GM21381 (cell line): ENCODE measurements around the gene JAKMIP2.
"Not testable (repeated sequence)": the region's sequence is repeated elsewhere in the genome, so short reads cannot be mapped to it uniquely, and the experiment has no call there.

Experiments used
- ATAC-seq: cut with Tn5 transposase; IDR thresholded peaks from one replicate; pipeline ENCODE4 v1.9.1; 2021; ENCODE audit warnings: mild to moderate bottlenecking, moderate library complexity; ENCODE audit not compliant: unreplicated experiment

The JAKMIP2 gene

DNA sequence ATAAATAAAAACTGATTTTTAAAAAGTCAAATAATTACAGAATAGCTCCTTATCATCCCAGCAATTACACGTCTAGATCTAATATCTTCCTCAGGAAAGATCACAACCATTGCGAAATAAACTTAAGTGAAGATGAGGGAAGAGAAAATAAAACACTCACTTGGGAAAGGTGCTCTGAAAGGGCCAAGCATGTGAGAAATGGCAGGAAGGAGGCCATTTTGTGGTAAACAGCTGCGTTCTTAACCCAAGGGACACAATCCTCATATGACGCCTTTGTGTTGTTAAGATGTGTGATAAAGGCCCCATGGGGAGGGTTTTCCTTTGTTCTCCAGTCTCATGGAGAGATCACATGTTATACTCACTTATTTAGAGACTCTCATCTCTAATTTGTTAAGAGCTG, 32.5 kb downstream of the JAKMIP2 start:
- no peak for ATAC-seq

DNA sequence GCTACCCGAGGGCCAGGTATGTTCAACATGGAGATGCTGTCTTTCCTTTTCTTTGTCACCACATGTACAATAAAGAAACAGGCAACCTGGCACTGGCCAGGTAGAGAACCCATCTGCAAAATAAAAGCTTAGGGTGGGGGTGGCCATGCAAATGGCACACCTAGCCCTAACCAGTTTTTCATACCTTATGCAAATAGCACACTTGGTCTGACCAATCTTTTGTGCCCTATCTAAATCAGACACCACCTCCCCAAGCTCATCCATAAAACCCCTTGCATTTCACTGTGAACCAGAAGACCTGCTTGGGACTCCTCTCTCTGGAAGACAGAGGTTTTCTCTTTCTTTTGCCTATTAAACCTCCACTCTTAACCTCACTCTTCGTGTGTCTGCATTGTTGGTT, 33.9 kb downstream of the JAKMIP2 start:
- ATAC-seq = no peak

DNA sequence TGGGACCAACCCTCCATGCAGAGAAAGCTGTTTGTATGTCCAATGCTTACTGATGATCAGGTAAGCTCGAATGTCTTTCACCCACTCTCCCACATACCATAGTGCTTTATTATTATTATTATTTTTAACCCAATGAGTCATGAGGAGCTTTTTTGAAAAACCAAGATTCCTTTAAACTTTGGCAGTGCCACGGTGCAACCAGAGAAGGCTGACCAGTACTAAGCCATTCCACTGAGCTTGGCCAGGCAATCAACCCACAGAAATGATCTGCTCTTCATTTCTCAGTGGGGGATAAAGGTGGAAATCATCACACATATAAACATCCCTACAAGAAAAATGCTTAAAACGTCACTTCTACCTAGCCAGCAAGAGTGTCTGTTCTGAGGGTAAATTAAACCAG, 35.5 kb downstream of the JAKMIP2 start:
- ATAC-seq = no peak

DNA sequence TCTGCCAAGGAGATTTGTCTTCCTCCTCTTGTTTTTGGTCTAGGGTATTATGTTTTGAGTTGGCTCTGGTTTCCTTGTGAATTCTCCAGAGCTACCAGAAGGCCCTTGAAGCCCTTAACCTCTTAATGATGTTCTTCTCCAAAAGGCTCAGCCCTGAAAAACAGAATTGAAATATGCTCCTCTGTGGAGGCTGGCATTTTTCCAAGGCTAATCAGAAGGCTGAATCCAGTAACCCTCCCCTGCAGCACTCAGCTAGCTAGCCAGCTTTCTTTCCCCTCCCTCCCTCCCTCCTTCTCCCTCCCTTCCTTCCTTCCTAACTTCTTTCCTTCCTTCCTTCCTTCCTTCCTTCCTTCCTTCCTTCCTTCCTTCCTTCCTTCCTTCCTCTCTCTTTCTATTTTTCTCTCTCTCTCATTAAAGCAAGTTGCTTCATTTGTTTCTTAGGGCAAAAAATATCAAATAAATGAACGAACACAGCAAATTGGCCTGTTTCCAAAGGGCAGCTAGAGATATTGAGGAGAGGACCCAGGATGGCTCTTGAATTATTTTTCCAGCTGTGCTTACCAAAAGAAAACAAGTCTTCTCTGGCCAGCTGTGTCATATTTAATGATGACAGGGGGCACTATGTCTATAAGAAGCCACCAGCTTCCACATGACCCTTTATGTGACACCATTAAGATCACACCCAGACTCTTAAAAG, 38.7 kb downstream of the JAKMIP2 start:
- ATAC-seq = no peak

DNA sequence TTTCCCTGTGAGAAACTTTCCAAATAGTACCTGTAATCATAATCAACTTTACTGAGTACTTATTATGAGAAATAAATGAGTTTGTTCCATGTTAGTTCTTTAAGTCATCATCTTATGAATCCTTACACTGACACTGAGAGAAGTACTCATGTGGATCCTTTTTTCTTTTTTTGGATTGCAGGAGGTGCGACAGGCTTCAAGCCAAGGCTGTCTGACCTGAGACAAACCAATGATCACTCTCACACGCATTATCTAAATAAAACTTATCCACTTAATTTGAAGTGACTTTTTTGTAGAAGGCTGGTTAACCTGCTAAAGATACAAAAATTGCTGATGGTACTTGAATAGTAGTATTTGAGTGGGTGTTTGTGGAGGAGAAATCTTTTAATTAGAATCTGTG, 39.5 kb downstream of the JAKMIP2 start:
- ATAC-seq = no peak

DNA sequence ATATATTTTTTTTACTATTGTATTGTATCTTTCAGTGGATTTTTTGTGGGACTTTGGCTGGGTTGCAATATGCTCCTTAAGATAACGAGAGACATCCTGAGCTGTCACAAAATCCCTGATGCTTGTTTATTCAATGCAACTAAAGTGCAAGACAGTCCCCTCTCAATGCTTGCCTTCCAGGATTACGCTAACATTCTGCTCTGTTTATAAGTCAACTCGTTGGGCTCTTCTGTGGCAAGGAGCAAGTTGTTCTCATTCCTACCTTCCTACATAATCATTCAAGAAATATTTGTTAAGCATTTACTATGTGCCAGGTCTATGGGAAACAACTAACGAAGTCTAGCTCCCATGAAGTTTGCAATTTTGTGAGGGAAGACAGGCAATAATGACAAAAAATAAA, 40.4 kb downstream of the JAKMIP2 start:
- ATAC-seq = no peak

DNA sequence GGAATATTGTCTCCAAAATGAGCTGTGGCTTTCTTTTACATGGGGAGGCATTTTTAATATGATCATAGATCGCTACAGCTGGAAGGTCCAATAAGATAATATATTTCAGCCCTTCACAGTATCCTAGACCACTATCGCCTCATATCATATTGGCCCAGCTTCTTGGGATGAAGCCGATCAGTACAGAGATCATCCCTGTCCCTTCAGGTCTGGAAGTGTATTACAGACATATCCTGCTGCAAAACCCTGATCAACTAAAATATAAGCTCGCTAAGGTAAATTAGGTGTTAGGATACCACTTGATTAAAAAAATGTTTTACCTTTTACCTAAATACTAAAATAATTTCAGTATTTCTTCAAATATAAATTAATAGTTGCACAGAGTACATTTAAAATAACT, 41.7 kb downstream of the JAKMIP2 start:
- ATAC-seq = no peak

DNA sequence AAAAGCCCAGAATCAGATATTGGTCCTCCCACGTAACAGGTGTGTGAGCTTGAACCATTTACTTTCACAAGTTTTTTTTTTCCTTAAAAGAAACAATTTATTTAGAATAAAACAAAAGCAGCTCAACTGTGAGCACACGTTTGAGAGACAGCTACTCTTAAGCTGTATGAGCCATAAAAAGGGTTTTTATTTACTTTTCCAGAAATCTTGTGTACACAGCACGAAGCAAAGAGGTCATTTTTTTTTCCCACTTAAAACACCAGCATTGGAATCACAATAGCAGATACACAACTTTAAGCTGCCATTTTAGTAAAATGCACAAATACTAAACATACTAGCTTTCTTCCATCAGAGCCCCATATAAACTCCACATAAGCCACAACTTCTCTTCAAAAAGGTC, 44.6 kb downstream of the JAKMIP2 start:
- no peak for ATAC-seq

DNA sequence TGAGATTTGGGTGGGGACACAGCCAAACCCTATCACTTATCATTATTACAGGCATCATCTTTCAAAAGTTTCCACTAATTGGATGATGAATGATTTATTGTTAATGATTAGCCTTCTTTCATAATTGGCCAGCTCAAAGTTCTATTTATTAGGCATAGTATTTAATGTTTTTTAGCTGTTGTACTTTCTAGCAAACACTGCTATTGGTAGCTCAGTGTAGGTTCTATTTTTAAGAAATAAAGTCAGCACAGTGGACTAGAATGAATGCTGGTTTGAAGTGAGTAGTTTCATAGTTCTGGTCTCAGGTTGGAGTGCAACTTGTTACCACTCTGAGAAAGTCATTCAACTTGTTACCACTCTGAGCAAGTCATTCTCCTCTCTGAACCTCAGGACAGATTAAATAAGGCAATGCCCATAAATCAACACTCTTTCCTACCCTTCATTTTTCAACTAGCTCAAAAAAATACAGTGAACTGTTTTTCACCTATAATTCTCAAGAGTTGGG, 46.9 kb downstream of the JAKMIP2 start:
- no peak for ATAC-seq

DNA sequence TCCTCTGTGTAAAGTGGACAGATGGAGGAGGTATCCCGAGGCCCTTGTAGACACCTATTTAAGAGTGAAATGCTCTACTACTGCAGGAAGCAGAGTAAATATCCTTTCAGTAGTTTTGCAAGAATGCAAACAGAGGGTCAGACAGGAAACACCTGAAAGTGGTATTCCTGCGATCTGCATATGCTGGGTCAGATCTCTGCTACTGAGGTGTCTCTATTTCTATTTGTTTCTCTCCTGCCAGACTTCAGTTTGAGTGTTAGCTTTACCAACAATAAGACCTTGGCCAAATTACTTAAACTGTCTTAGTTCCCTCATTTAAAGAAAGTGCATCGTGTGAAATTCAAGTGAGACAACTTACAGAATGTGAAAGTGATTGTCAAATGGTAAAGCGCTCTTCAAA, 47.6 kb downstream of the JAKMIP2 start:
- ATAC-seq = no peak

DNA sequence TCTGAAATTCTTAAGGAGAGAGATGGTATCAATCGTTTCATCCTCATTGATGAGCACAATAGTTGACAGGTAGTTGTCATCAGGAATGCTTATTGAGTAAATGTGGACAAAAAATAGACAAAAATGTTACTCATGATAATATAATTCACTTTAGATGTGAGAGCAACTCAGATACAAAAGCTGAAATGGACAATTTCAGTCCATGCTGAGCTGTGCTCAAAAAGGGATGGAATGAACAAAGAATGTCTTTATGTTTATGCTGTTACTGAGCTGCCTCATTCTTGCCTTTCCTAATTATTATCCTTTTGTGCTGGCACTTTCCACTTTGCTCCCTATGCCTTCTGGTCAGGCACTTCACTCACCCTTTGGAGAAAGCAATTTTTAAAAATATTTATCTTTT, 49.5 kb downstream of the JAKMIP2 start:
- no peak for ATAC-seq

DNA sequence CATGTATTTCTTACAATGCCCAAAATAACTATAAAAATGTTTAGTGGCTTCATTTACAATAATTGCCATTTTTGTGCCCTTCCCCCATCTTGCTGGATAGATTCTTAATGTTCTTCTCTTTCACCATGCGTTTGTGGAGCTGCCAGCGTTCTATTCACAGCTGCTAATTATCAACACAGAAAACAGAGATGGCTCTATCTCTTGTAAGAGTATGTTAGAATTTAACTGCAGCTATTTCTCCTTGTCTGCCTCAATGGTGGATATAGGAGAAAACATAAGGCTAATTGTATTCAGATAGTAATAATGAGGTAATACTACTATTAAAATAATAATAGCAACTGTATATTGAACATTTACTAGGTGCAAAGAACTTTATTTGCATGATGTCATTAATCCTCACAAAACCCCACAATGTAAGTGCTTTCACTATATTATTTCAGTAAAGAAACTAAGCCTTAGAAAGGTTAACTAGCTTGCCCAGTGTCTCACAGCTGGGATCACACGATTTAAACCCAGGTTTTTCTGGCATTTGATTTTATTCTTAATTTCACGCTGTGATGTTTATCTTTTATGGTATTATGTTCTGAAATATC, 50.1 kb downstream of the JAKMIP2 start:
- ATAC-seq = no peak

DNA sequence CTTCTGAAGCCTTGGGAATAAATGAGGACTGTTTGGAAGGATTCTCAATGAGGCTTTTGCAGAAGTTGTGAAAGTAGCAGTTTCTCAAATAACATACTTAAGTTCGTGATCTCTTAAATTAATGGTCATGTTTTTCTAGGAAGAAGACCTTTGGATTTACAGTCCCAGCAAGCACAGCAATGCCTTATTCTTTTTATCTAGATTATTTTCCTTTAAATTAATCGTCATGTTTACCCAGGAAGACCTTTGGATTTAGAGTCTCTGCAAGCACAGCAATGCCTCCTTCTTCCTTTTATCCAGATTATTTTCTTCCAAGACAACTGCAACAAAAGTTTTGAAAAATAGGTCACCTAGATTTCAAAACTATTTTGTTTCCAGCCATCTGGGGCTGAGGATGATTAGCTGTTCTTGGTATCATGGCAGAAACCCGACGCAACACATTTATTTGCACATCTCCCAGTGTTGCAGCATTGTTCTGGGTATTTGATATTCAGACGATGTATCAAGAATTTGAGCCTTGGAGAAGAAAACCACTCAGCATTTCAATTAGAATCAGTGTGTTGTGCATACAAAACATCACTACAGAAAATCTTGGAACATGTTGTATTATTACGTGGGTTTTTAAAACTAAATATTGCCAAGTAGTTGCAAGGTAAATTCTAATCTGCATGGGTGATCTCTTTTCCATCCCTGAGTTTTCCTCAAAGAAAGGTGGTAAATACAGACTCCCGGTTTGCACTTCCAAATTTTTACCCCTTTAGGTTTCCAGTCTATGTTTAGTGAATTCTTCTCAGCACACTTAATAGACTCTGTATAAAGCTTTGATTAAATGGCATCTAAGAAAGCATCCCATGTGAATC, 50.9 kb downstream of the JAKMIP2 start:
- no peak for ATAC-seq

DNA sequence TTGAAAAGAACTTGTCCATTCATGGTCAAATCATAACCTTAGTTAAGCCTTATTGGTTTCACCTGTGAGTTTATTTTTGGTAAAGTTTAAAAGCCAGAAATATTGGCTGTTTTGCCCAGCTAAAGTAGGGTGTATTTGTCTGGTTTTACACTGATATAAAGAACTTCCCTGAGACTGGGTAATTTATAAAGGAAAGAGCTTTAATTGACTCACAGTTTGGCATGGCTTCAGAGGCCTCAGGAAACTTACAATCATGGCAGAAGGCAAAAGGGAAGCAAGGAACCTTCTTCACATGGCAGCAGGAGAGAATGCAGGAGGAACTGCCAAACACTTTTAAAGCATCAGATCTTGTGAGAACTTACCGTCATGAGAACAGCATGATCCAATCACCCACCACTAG, 55.3 kb downstream of the JAKMIP2 start:
- ATAC-seq = no peak

DNA sequence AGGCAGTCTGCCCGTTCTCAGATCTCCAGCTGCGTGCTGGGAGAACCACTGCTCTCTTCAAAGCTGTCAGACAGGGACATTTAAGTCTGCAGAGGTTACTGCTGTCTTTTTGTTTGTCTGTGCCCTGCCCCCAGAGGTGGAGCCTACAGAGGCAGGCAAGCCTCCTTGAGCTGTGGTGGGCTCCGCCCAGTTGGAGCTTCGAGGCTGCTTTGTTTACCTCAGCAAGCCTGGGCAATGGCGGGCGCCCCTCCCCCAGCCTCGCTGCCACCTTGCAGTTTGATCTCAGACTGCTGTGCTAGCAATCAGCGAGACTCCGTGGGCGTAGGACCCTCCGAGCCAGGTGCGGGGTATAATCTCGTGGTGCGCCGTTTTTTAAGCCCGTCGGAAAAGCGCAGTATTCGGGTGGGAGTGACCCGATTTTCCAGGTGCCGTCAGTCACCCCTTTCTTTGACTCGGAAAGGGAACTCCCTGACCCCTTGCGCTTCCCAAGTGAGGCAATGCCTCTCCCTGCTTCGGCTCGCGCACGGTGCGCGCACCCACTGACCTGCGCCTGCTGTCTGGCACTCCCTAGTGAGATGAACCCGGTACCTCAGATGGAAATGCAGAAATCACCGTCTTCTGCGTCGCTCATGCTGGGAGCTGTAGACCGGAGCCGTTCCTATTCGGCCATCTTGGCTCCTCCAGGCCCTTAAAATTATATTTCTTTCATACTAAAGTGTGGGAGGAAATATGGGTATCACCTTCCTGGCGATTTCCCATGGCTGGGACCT, 61.2 kb downstream of the JAKMIP2 start:
- ATAC-seq = not testable (repeated sequence)

DNA sequence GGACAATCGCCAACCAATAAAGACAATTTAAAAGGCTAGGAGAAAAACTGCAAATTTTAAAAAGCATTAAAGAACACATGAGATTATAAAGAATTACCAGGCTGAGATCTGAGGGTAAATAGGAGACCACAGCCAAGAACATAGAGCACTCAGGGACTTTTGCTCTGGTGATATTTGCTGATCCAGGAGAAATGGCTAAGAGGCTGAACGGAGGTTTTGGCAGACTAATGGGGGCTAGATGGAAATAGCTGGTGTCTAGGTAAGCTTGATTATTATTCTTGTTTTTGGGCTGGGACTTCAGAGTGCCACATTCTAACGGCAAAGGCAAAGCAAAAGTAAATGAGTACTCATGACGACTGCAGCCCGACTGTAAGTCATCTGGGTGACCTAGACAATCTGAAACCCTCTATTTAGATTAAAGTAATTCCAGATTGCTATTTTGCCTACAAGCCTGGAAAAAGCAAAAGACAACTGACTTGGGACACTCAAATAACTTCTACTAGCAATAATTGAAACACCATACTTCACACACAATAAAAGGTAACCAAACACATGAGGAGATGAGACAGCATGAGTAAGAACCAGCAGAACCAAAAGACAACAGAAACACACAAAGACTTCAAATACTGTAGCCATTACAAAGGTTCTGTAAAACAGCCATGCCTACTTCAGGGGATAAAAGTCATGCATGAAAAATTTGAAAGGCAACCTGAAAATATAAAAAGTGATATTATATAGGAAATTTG, 68.8 kb downstream of the JAKMIP2 start:
- no peak for ATAC-seq

DNA sequence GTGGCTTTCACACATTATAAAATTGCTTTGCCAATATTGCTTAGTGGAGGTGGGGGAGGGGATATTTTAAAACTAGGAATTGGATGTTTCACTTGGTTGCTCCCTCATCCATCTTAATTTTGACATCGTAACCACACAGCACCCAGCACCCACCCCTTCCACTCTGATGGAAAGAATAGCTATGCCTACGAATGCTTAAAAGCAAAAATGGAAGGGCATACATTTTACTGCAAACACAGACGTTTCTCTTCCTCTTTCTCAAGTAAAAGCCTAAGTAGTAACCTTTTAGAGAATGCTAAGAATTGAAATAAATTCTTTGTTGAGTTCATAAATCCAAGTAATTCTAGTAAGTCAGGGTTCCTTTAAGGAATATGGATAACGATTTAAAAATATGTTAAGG, 69.9 kb downstream of the JAKMIP2 start:
- no peak for ATAC-seq

DNA sequence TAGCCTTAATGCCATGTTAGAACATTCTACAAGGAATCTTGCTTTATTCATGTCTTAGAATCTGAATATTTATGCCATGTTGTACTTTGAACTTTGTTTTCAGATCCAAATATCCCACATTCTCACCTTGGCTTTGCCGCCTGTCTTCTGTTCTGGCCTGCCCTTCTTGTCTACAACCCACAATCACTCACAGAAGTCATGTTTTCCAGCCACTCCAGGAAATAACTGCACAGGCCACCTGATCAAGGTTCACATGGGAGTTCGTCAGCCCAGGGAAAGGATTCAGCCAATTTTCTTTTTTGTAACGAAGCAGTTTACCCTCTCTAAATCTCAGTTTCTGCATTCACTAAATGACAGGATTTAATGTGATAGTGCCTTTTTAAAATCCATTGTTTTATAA, 70.5 kb downstream of the JAKMIP2 start:
- ATAC-seq = no peak

DNA sequence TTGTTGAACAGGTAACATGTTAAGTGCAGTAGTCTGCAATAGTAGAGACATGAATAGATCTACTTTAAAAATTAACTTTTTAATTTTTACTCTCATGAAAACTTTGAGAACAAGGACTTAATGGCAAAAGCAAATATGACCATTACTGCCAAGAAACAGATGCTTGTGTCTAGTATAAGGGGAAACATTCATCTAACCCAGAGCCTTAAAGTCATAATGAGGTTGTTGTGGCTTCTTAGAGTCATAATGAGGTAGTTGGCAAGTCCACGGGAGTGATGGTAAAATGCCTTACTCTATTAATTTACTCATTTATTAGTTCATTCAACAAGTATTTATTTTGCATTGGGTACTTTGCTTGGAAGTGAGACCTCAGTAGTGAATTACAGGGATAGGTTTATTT, 71.5 kb downstream of the JAKMIP2 start:
- ATAC-seq = no peak

DNA sequence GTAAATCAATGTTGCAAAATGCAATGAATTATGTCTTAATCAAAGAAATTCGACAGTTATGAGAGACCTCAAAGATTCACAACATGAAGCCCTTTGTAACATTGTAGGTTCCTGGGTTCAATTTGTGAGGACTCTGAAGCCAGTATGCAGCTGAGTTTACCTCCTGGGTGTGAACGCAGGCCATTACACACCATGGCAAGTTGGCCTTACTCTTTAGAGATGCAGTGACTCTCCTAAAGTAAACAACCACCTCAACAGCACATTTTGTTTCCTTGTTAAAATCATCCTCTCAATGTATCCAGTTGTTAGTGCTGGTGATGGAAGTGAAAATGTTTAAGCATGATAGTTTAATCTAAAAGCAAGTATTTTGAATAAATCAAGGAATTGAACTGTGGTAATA, 73.8 kb downstream of the JAKMIP2 start:
- no peak for ATAC-seq
